ENCODE results near the gene C1QL3.
A peak's percentile ranks its signal among the peaks of the same experiment; 100 is the strongest.

C1QL3 gene

GRCh38 chr10:16559236-16559773, 37.6 kb upstream of the C1QL3 start:
- H3K36me3 ChIP-seq: no peaks in the 10 kb centered on the region
- no peak overlapping the region for H3K4me3 ChIP-seq (ENCODE audit: low read depth, low read length)
- DNase-seq: no peak
- H3K9me3 ChIP-seq (ENCODE audit: severe bottlenecking): no peaks in the 10 kb centered on the region
- H3K27me3 ChIP-seq (ENCODE audit: insufficient read depth, low read depth, severe bottlenecking): no peaks in the 10 kb centered on the region
- TF ChIP-seq, protein P1, sequence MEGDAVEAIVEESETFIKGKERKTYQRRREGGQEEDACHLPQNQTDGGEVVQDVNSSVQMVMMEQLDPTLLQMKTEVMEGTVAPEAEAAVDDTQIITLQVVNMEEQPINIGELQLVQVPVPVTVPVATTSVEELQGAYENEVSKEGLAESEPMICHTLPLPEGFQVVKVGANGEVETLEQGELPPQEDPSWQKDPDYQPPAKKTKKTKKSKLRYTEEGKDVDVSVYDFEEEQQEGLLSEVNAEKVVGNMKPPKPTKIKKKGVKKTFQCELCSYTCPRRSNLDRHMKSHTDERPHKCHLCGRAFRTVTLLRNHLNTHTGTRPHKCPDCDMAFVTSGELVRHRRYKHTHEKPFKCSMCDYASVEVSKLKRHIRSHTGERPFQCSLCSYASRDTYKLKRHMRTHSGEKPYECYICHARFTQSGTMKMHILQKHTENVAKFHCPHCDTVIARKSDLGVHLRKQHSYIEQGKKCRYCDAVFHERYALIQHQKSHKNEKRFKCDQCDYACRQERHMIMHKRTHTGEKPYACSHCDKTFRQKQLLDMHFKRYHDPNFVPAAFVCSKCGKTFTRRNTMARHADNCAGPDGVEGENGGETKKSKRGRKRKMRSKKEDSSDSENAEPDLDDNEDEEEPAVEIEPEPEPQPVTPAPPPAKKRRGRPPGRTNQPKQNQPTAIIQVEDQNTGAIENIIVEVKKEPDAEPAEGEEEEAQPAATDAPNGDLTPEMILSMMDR (IDR thresholded peaks at IDR 0.05; ENCODE audit: low read depth, low read length): no peak
- no peak overlapping the region for H3K27ac ChIP-seq

DNA sequence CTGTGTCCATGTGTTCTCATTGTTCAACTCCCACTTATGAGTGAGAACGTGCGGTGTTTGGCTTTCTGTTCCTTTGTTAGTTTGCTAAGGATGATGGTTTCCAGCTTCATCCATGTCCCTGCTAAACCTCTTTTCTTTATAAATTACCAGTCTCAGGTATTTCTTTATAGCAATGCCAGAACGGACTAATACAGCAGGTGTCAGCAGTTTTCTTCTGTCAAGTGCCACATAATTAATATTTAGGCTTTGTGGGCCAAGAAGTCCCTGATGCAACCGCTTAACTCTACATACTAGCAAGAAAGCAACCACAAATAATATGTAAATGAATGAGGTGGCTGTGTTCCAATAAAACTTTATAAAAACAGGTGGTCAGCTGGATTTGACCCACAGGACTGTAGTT, 26.3 kb upstream of the C1QL3 start:
- no peak for DNase-seq
- H3K27ac ChIP-seq: no peak overlapping the region
- H3K9me3 ChIP-seq (ENCODE audit: severe bottlenecking): no peaks in the 10 kb centered on the region
- H3K27me3 ChIP-seq (ENCODE audit: insufficient read depth, low read depth, severe bottlenecking): no peaks in the 10 kb centered on the region
- no peak overlapping the region for H3K4me3 ChIP-seq (ENCODE audit: low read depth, low read length)
- TF ChIP-seq, protein P1 (IDR thresholded peaks at IDR 0.05; ENCODE audit: low read depth, low read length): no peak
- no peaks in the 10 kb centered on the region for H3K36me3 ChIP-seq

- no peaks in the 10 kb centered on the region for H3K9me3 ChIP-seq (ENCODE audit: severe bottlenecking)
- peak; percentile 8 for DNase-seq
- TF ChIP-seq, protein P1 (IDR thresholded peaks at IDR 0.05; ENCODE audit: low read depth, low read length): peak; percentile 74
- H3K27ac ChIP-seq: no peak overlapping the region
- H3K4me3 ChIP-seq (ENCODE audit: low read depth, low read length): no peak overlapping the region
- no peaks in the 10 kb centered on the region for H3K27me3 ChIP-seq (ENCODE audit: insufficient read depth, low read depth, severe bottlenecking)
- no peaks in the 10 kb centered on the region for H3K36me3 ChIP-seq
Observed at GRCh38 chr10:16545116-16545736, 23.5 kb upstream of the C1QL3 start.

DNA sequence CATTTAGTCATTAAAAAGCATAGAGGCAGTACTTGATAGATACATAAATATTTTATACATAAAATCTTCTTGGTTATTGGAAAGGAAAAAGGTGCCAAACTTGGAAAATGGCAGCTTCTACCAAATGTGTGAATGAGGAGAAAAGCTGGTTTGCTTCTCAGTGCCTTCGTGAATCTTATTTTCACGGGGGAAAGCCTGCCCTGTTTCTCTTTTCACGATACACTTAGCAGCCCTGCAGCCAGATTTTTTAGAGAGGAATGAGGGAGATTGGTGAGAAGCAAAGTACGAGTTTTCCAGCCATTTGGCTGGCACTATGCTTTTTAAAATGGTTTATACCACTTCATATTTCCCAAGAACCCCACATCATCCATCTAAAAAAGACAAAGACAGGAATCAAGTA, 22.9 kb upstream of the C1QL3 start:
- no peak for DNase-seq
- Histone ChIP-seq H3K27ac (no peak overlapping the region), H3K36me3 (no peaks in the 10 kb centered on the region), H3K4me3 (ENCODE audit: low read depth, low read length) (no peak overlapping the region), H3K27me3 (ENCODE audit: insufficient read depth, low read depth, severe bottlenecking) (no peaks in the 10 kb centered on the region), H3K9me3 (ENCODE audit: severe bottlenecking) (no peaks in the 10 kb centered on the region)
- TF ChIP-seq, protein P1 (IDR thresholded peaks at IDR 0.05; ENCODE audit: low read depth, low read length): no peak

- Histone ChIP-seq H3K9me3 (ENCODE audit: severe bottlenecking) (no peaks in the 10 kb centered on the region), H3K27ac (no peak overlapping the region), H3K36me3 (no peaks in the 10 kb centered on the region), H3K4me3 (ENCODE audit: low read depth, low read length) (no peak overlapping the region), H3K27me3 (ENCODE audit: insufficient read depth, low read depth, severe bottlenecking) (no peaks in the 10 kb centered on the region)
- no peak for DNase-seq
- TF ChIP-seq, protein P1 (IDR thresholded peaks at IDR 0.05; ENCODE audit: low read depth, low read length): no peak
Observed at GRCh38 chr10:16544099-16544498, 22.4 kb upstream of the C1QL3 start.

- Histone ChIP-seq H3K36me3 (no peaks in the 10 kb centered on the region), H3K4me3 (ENCODE audit: low read depth, low read length) (no peak overlapping the region), H3K27me3 (ENCODE audit: insufficient read depth, low read depth, severe bottlenecking) (no peaks in the 10 kb centered on the region), H3K9me3 (ENCODE audit: severe bottlenecking) (no peaks in the 10 kb centered on the region), H3K27ac (no peak overlapping the region)
- TF ChIP-seq, protein P1 (IDR thresholded peaks at IDR 0.05; ENCODE audit: low read depth, low read length): no peak
- no peak for DNase-seq
Observed at GRCh38 chr10:16536155-16536554, 14.5 kb upstream of the C1QL3 start.
